CD8-positive, alpha-beta memory T cell (primary cell): ENCODE data around the gene MAVS. TPM values are rescaled to one million over a fixed set of nuclear protein-coding genes. Genes with fewer than 3 reads are reported as not detected.

Experiments used
- CTCF ChIA-PET: fragments of 350-600 bp; sonication (Branson Sonifier 250); formaldehyde crosslinking; loops from one replicate; lab custom pipeline; 2021; ENCODE audit warnings: antibody characterized with exemption; lab: Charles Lee
- POLR2A ChIA-PET: fragments of 350-600 bp; sonication (Branson Sonifier 250); formaldehyde crosslinking; loops from one replicate; lab custom pipeline; 2021; ENCODE audit warnings: antibody characterized with exemption; lab: Charles Lee
- DNase-seq, 5 donors: peaks; one replicate each; pipeline versions ENCODE4 v3.0.0 to v3.0.0-alpha.2; 2020 to 2022; ENCODE audit warnings: mixed read lengths in 1 of 5
- H3K27ac ChIP-seq: one replicate; pipeline ENCODE4 v1.7.0; 2013; ENCODE audit warnings: low read depth, mild to moderate bottlenecking, low read length, moderate library complexity
- H3K27me3 ChIP-seq: 2 replicates; pipeline ENCODE4 v1.7.0; 2013; ENCODE audit warnings: low read length, mild to moderate bottlenecking; ENCODE audit not compliant: insufficient read depth, poor library complexity, severe bottlenecking
- H3K36me3 ChIP-seq: 2 replicates; pipeline ENCODE4 v1.7.0; 2013; ENCODE audit warnings: mild to moderate bottlenecking, low read length, moderate library complexity; ENCODE audit not compliant: insufficient read depth
- H3K4me1 ChIP-seq: 2 replicates; pipeline ENCODE4 v1.7.0; 2013; ENCODE audit warnings: mild to moderate bottlenecking, low read length, moderate library complexity; ENCODE audit not compliant: insufficient read depth
- H3K4me3 ChIP-seq: 2 replicates; pipeline ENCODE4 v1.7.0; 2013; ENCODE audit warnings: mild to moderate bottlenecking, low read length
- H3K9me3 ChIP-seq: 2 replicates; pipeline ENCODE4 v1.7.0; 2013; ENCODE audit warnings: mild to moderate bottlenecking, low read length
- H3K27ac Mint-ChIP-seq, 8 donors: one replicate each; pipeline ENCODE4 v1.8.0; 2020 to 2021; ENCODE audit warnings: mixed read lengths in 8 of 8, mild to moderate bottlenecking in 6 of 8, inconsistent platforms in 3 of 8, moderate library complexity in 3 of 8
- H3K27me3 Mint-ChIP-seq, 2 donors: one replicate each; pipeline ENCODE4 v1.8.0; 2020 to 2021; ENCODE audit warnings: mixed read lengths in 2 of 2, mild to moderate bottlenecking in 1 of 2, moderate library complexity in 1 of 2
- H3K36me3 Mint-ChIP-seq, 3 donors: one replicate each; pipeline ENCODE4 v1.8.0; 2020 to 2021; ENCODE audit warnings: mixed read lengths in 3 of 3, inconsistent platforms in 1 of 3, mild to moderate bottlenecking in 1 of 3
- H3K4me1 Mint-ChIP-seq, 3 donors: one replicate each; pipeline ENCODE4 v1.8.0; 2020 to 2021; ENCODE audit warnings: mixed read lengths in 3 of 3, inconsistent platforms in 1 of 3, mild to moderate bottlenecking in 1 of 3
- H3K4me3 Mint-ChIP-seq, 7 donors: one replicate each; pipeline ENCODE4 v1.8.0; 2020 to 2021; ENCODE audit warnings: mixed read lengths in 7 of 7, mild to moderate bottlenecking in 6 of 7, moderate library complexity in 4 of 7, inconsistent platforms in 2 of 7
- H3K9me3 Mint-ChIP-seq, 5 donors: one replicate each; pipeline ENCODE4 v1.8.0; 2020 to 2022; ENCODE audit warnings: mixed read lengths in 5 of 5, mild to moderate bottlenecking in 3 of 5, moderate library complexity in 2 of 5, inconsistent platforms in 1 of 5
- polyA plus RNA-seq: library from polyadenylated mRNA; unstranded; fragments of 300-500 nt; fragmentation: Illumina TruSeq; gene quantifications from one replicate; pipeline ENCODE4 v1.2.3, GENCODE V29; 2021
- total RNA-seq, 2 experiments: library from RNA; stranded (reverse); gene quantifications; one replicate each; pipeline ENCODE4 v1.2.3, GENCODE V29; 2021

Gene MAVS
- total and polyA plus RNA-seq, 3 experiments from 2014 or later: 8.1 to 34.8 (median 34.3) TPM

GRCh38 chr20:3888622-3889488 lies 42.2 kb downstream of the MAVS start, which contains the start of gene PANK2:
PANK2 (plus strand) TSS chr20:3889387.
- Mint-ChIP-seq H3K36me3 (peaks cover 0 to 35% (median 5%) of the 10 kb centered on the region in 3 donors), H3K4me3 (peak within 1 kb of the TSS; percentile 97 to 100 (median 98)), H3K27me3 (no peaks in the 10 kb centered on the region), H3K4me1 (peaks cover 45 to 55% (median 53%) of the 10 kb centered on the region in 3 donors), H3K9me3 (no peaks in the 10 kb centered on the region), H3K27ac (peak within 1 kb of the TSS; percentile 94 to 99 (median 98))
- peak; percentile 94 to 97 (median 95) for DNase-seq
- Histone ChIP-seq H3K27me3 (no peaks in the 10 kb centered on the region), H3K36me3 (no peaks in the 10 kb centered on the region), H3K27ac (peak within 1 kb of the TSS; percentile 85), H3K4me3 (peak within 1 kb of the TSS; percentile 84), H3K9me3 (no peaks in the 10 kb centered on the region), H3K4me1 (peaks cover 41% of the 10 kb centered on the region)
- POLR2A ChIA-PET: no interaction called here
- CTCF ChIA-PET: interaction anchor here (1.0 to 2.0 kb wide), 4 partner anchors 34 to 196 kb away, joined by 3 to 8 read pairs (median 4); no protein-coding TSS in a partner anchor

- Histone ChIP-seq H3K4me1 (peaks cover 46% of the 10 kb centered on the region), H3K27me3 (no peaks in the 10 kb centered on the region), H3K4me3 (peak overlapping the region; percentile 84), H3K36me3 (no peaks in the 10 kb centered on the region), H3K27ac (peak overlapping the region; percentile 85), H3K9me3 (no peaks in the 10 kb centered on the region)
- DNase-seq: peak; percentile 26 to 68 (median 27)
- CTCF ChIA-PET: interaction anchor here (1.0 to 1.6 kb wide), 4 partner anchors 17 to 195 kb away, joined by 3 to 5 read pairs (median 4); no protein-coding TSS in a partner anchor
- no peaks in the 10 kb centered on the region for H3K27me3 Mint-ChIP-seq
- POLR2A ChIA-PET: interaction anchor here (0.7 kb wide), 1 partner anchor 17 kb away, joined by 3 read pairs; no protein-coding TSS in a partner anchor
- peak overlapping the region; percentile 94 to 99 (median 98) for H3K27ac Mint-ChIP-seq
- H3K4me3 Mint-ChIP-seq: peak overlapping the region; percentile 97 to 100 (median 98)
- H3K9me3 Mint-ChIP-seq: no peaks in the 10 kb centered on the region
- H3K4me1 Mint-ChIP-seq: peaks cover 48 to 62% (median 60%) of the 10 kb centered on the region in 3 donors
- peaks cover 0 to 36% (median 6%) of the 10 kb centered on the region in 3 donors for H3K36me3 Mint-ChIP-seq
Measured at GRCh38 chr20:3889489-3890397, 43.1 kb downstream of the MAVS start.

GRCh38 chr20:3890398-3890751 lies 43.7 kb downstream of the MAVS start:
- ChIA-PET CTCF (interaction anchor here (1.4 to 1.6 kb wide), 3 partner anchors 16 to 195 kb away, joined by 3 to 4 read pairs (median 3); no protein-coding TSS in a partner anchor), POLR2A (interaction anchor here (0.7 kb wide), 1 partner anchor 16 kb away, joined by 3 read pairs; no protein-coding TSS in a partner anchor)
- no peaks in the 10 kb centered on the region for H3K9me3 Mint-ChIP-seq
- H3K27ac Mint-ChIP-seq: peak overlapping the region; percentile 91 to 99 (median 98)
- peak overlapping the region; percentile 84 for H3K4me3 ChIP-seq
- peaks cover 52 to 68% (median 65%) of the 10 kb centered on the region in 3 donors for H3K4me1 Mint-ChIP-seq
- peaks cover 0 to 38% (median 8%) of the 10 kb centered on the region in 3 donors for H3K36me3 Mint-ChIP-seq
- H3K4me1 ChIP-seq: peaks cover 49% of the 10 kb centered on the region
- no peaks in the 10 kb centered on the region for H3K9me3 ChIP-seq
- peak overlapping the region; percentile 97 to 100 (median 98) for H3K4me3 Mint-ChIP-seq
- no peaks in the 10 kb centered on the region for H3K36me3 ChIP-seq
- peak overlapping the region; percentile 85 for H3K27ac ChIP-seq
- H3K27me3 ChIP-seq: no peaks in the 10 kb centered on the region
- H3K27me3 Mint-ChIP-seq: no peaks in the 10 kb centered on the region
- no peak for DNase-seq

- Histone ChIP-seq H3K4me3 (peak overlapping the region; percentile 84), H3K9me3 (no peaks in the 10 kb centered on the region), H3K27me3 (no peaks in the 10 kb centered on the region), H3K4me1 (peaks cover 56% of the 10 kb centered on the region), H3K27ac (peak overlapping the region; percentile 35), H3K36me3 (no peaks in the 10 kb centered on the region)
- no peaks in the 10 kb centered on the region for H3K9me3 Mint-ChIP-seq
- H3K27ac Mint-ChIP-seq: peak overlapping the region; percentile 91 to 99 (median 98)
- CTCF ChIA-PET: interaction anchor here (1.2 to 1.6 kb wide), 3 partner anchors 193 to 194 kb away, joined by 3 to 7 read pairs (median 3); no protein-coding TSS in a partner anchor
- peaks cover 0 to 42% (median 8%) of the 10 kb centered on the region in 3 donors for H3K36me3 Mint-ChIP-seq
- H3K4me3 Mint-ChIP-seq: peak overlapping the region; percentile 97 to 100 (median 98)
- no peak for DNase-seq
- POLR2A ChIA-PET: interaction anchor here (0.6 to 1.0 kb wide), 2 partner anchors 12 to 32 kb away, joined by 4 to 11 read pairs; no protein-coding TSS in a partner anchor
- H3K27me3 Mint-ChIP-seq: no peaks in the 10 kb centered on the region
- H3K4me1 Mint-ChIP-seq: peaks cover 59 to 74% (median 71%) of the 10 kb centered on the region in 3 donors
Measured at GRCh38 chr20:3890999-3891929, 44.6 kb downstream of the MAVS start.

- Histone ChIP-seq H3K4me1 (peaks cover 75% of the 10 kb centered on the region), H3K9me3 (no peaks in the 10 kb centered on the region), H3K4me3 (no peak overlapping the region), H3K27me3 (no peaks in the 10 kb centered on the region), H3K36me3 (no peaks in the 10 kb centered on the region), H3K27ac (no peak overlapping the region)
- Mint-ChIP-seq H3K27me3 (no peaks in the 10 kb centered on the region), H3K4me1 (peaks cover 72 to 92% (median 88%) of the 10 kb centered on the region in 3 donors), H3K4me3 (peak overlapping the region; percentile 6 to 65 (median 49)), H3K9me3 (no peaks in the 10 kb centered on the region), H3K27ac (peak overlapping the region; percentile 10 to 83 (median 68)), H3K36me3 (peaks cover 0 to 38% (median 8%) of the 10 kb centered on the region in 3 donors)
- CTCF ChIA-PET: interaction anchor here (0.9 kb wide), 1 partner anchor 198 kb away, joined by 3 read pairs; no protein-coding TSS in a partner anchor
- no peak for DNase-seq
- POLR2A ChIA-PET: no interaction called here
Measured at GRCh38 chr20:3894796-3895195, 48.2 kb downstream of the MAVS start.

GRCh38 chr20:3896302-3896701 lies 49.7 kb downstream of the MAVS start:
- Mint-ChIP-seq H3K27ac (peak overlapping the region in 4 of 8 donors; percentile 74 to 93 (median 80)), H3K4me3 (peak overlapping the region in 6 of 7 donors; percentile 39 to 88 (median 72)), H3K9me3 (no peaks in the 10 kb centered on the region), H3K4me1 (peaks cover 75 to 94% (median 89%) of the 10 kb centered on the region in 3 donors), H3K36me3 (peaks cover 0 to 28% (median 8%) of the 10 kb centered on the region in 3 donors), H3K27me3 (no peaks in the 10 kb centered on the region)
- H3K27ac ChIP-seq: no peak overlapping the region
- DNase-seq: no peak
- H3K4me3 ChIP-seq: no peak overlapping the region
- no peaks in the 10 kb centered on the region for H3K9me3 ChIP-seq
- no peaks in the 10 kb centered on the region for H3K36me3 ChIP-seq
- ChIA-PET POLR2A (no interaction called here), CTCF (interaction anchor here (0.7 kb wide), 1 partner anchor 128 kb away, joined by 3 read pairs; no protein-coding TSS in a partner anchor)
- peaks cover 80% of the 10 kb centered on the region for H3K4me1 ChIP-seq
- H3K27me3 ChIP-seq: no peaks in the 10 kb centered on the region
